ENCODE data around the gene LRRTM4.

DNA sequence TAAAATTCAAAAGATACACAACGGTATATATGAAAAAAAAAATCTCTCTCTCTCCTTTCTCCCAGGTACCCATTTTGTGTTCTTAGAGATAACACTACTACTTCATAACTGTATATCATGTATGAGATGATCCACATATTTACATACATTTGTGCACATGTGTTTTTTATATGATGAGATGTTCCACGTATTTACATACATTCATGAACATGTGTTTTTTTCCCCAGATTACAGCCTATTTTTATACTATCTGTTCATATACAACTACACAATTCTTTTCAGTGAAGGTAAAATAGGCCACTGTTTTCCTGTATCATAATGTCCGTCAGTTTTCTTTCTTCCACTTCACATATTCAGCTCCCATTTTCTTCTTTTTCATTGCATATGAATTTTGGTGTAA, 808.9 kb downstream of the LRRTM4 start:
- TF ChIP-seq, protein P1, sequence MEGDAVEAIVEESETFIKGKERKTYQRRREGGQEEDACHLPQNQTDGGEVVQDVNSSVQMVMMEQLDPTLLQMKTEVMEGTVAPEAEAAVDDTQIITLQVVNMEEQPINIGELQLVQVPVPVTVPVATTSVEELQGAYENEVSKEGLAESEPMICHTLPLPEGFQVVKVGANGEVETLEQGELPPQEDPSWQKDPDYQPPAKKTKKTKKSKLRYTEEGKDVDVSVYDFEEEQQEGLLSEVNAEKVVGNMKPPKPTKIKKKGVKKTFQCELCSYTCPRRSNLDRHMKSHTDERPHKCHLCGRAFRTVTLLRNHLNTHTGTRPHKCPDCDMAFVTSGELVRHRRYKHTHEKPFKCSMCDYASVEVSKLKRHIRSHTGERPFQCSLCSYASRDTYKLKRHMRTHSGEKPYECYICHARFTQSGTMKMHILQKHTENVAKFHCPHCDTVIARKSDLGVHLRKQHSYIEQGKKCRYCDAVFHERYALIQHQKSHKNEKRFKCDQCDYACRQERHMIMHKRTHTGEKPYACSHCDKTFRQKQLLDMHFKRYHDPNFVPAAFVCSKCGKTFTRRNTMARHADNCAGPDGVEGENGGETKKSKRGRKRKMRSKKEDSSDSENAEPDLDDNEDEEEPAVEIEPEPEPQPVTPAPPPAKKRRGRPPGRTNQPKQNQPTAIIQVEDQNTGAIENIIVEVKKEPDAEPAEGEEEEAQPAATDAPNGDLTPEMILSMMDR (optimal IDR thresholded peaks at IDR 0.05 in 1 of 3, IDR thresholded peaks at IDR 0.05 in 1 of 3, conservative IDR thresholded peaks at IDR 0.05 in 1 of 3; ENCODE audit: extremely low read depth in 1 of 3, insufficient read depth in 2 of 3, low read length in 3 of 3), result no peak
- TF ChIP-seq EZH2 (IDR thresholded peaks at IDR 0.05; ENCODE audit: low read length), result no peak
